GM21619 (cell line): ENCODE measurements around the gene PLSCR4.
A peak's percentile ranks its signal among the peaks of the same experiment; 100 is the strongest.

Experiments used
- ATAC-seq: cut with Tn5 transposase; IDR thresholded peaks from one replicate; pipeline ENCODE4 v1.9.1; 2021; ENCODE audit not compliant: unreplicated experiment

Gene PLSCR4

DNA sequence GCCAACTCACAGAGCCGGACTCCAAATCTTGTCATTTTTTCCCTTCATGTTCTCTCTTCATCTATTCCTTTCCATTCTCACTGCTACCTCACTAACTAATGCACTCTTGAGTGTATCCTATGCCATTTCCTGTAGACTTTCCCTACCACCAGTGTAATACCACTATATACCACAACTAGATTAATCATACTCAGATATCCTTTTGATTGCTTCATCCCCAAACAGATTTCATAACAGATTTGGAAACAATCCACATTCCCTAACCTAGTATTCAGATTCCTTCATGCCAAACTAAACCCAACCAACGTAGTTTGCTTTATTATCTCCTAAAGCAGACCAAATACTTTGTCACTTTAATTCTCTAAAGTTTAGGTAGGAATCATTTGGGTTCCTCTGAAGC, 87.3 kb downstream of the PLSCR4 start:
- ATAC-seq, result no peak

DNA sequence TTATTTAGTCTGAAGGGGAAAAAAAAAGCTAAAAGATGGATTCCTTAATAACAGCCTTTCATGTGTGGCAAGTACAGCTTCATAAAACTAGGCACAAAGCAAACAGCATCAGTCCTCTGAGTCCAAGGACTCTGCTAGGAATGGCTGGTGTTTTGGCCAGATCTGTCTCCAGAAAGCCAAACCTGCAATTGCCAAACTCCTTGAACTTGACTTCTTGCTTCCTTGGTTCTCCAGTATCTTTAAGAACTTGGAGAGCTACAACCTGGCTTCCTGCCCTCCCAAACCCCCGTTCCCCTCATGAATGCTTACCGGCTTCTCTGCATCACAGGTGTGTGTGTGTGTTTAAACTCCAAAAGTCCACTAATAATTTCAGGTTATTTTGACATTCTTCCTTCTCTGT, 88.3 kb downstream of the PLSCR4 start:
- ATAC-seq, result no peak

DNA sequence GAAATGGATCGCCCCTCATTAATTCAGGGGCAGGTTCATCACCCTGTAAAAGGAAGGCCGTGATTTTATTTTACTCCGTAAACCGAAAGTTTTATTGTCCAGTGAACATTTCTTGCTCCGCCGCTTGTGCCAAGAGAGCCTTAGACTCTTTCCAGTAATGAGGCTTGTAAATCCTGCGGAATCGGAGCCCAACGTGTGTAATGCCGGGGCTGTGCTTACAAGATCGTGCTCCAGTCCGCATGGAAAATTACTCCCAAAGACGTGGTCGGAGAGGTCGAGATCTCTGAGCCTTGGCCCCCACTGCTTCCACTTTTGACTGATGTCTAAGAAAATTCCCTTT, 89.3 kb downstream of the PLSCR4 start:
- ATAC-seq, result no peak

DNA sequence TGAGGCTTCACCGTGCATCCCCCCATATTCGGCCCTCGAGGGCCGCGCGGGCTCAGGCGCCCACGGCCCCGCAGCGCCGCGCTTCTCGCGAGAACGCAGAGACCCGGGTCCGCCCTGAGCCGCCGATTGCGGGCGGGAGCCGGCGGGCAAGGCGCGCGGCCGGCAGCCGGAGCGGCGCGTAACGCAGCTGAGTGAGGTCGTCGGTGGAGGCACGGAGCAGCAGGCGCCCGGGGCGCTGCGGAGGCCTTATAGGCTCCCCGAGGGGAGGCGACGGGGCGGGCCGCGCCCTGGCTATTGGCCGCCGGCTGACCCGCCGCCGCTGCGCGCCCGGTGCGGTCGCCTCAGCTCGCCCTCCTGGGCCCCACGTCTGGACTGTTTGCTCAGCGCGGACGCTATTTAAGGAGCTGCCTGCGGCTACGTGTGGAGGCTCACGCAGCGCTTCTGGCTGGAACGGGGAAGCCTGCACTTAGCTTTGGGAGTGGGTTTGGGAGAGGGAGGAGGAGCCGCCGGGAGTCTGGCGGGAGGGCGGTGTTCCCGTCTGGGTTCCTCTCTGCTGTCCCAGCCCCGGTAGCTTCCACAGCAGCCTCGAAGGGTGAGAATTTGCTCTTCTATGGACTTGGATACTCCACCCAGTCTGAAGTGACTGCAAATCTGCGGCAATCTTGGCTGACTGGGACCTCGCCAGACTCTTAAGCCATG, 89.8 kb downstream of the PLSCR4 start, which contains the start of gene PLOD2:
Gene PLOD2 (minus strand): TSS at position 221 of the 699 bp plus-strand sequence. CDS start 195 bp downstream, at position 26.
- ATAC-seq, result peak; percentile 44

DNA sequence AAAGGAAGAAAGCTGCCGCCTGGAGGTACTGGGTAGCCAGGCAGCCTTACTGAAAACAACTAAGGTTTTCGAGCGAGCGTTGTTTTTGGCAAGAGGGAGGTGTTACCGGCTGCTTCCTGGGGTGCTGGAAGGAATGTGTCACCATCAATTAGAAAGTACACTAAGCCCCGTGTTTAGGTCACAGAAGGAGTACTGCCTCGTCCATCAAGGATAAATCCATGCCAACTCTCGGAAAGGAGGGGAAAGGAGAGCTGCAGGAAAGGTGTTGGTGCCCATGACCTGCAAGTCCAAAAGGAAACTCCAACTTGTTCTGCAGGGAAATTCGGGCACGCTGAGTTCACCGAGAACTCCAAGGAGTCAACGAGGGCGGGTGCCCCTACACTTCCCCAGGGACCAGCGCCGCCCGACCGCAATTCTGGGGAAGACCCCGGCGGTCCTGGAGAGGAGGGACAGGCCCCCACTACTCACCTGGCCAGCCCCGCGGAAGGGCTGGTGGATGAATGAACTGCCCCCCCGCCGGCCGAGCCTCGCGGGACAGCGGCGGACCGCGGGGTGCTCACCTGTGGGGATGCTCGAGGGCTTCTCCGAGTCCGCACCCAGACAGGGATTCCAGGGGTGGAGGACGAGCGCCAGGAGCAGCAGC, 90.5 kb downstream of the PLSCR4 start:
- peak; percentile 26 for ATAC-seq

DNA sequence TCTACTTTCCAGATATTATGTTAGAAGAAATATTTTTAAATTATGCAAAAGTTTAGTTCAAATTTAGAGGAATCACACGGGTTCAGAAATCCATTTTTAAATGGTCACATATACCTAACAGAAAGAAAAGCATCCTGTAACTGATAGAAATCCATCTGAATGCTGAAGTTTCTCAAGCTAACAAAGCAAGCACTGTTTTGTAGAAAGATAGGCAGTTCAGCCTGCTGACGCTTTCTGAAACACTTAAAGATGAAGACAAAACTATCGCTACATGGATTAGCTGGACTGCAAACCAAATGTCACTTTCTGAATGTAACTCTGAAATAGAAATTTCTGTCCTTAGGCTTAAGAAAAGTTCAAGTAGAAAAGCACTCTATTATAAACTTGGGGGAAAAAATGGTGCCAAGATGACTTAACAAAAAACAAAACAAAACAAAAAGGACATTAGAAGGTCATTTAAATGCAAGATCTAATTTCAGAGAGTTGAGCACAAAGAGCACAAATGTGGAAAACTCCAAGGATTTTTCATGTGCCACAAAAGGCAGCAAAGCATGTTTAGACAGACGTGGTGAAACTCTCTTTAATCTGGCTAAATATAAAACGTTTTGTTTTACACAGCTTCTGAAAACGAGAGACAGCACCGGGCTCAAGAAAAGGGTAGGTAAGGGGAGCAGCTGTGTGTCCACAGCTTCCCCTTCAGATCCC, 91.1 kb downstream of the PLSCR4 start:
- no peak for ATAC-seq

DNA sequence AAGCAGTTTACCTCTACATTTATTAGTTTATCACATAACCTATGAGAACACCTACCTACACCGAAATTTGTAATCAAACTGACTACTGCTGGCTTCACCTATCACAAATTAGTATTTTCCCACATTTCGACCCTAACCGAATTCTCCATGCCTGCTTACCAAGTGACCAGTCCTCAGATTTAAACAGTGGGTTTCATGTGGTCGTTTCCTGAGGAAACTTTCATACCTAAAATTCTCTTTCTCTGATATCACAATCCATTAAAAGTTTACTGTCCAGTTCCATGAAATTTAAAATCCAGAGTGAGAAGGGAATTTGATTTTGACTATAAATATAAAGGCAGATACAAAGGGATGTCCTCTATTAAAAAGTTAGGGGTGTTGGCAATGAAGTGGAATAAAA, 91.9 kb downstream of the PLSCR4 start:
- ATAC-seq, result no peak

DNA sequence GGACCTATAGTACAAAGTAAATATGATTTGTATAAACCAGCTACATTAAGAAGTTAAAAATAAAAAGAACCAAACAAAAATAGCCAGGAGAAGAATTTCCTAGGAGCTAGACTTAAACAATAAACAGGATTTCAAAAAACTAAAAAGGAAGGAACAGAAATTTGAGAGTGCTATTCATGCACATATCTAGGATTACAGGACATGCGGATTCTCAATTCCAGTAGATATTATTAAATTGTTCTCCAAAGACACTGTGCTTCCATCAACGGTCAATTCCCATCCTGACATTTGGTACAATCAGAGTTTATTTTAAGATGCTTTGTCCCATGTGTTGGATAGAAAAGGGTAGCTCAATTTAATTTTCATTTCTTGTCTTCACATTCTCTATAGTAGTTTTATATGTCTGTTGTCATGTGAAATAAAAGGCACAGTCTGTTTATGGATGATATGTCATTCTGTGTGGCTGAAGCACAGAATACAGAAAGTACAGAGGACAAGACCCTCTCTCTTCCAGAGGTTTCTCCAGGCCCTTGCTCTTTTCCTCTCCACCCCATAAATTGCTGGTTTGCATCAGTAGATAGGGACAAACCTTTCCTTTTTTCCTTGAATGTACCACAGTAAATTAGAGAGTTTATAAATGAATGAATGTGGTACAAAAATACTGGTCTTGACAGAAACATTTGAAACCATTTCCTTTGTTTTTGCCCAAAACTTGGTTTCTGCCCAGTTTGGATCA, 93.4 kb downstream of the PLSCR4 start:
- ATAC-seq, result no peak

DNA sequence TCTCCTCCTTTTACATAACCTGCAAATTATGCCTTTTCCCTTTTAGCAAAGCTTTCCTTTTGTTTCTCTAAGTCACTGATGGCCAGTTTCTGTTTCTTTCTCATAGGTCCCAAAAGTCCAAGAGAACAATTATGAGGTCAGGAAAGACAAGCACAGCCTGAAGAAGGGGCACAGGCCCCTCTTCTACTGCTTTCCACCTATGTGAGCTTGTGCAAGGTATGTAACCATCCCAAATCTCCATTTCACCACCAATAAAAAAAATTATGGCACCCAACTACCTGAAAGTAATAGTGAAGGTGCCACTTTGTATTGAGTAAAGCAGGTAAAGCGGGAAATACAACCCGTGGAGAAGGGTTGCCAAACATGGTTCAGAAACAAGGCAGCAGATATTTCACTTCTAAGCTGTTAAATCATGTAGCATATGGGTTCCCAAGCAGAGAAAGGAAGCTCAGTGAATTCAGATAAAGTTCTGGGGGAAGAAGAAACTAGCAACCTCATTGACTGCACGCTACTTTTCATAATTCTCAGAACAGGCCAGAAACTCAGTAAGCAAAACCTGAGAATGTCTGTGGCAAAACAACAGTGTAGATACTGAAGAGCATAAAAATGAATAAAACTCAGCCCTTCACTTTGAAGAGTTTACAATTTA, 94.1 kb downstream of the PLSCR4 start:
- ATAC-seq, result no peak

DNA sequence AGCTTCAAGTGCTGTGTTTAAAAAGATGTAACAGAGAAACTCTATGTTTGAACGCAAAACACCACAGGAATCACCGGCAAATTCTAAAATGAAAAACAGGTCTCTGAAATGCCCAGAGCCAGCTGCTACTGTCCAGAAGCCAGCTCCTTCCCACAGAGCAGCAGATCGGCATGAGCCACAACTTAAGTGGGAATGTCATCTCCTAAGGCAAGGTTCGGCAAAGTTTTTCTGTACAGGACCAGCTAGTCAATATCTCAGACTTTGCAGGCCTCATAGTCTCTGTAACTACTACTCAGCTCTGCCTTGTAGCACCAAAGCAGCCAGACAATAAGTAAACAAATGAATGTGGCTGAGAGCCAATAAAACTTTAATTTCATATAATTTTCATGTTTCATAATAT, 94.8 kb downstream of the PLSCR4 start:
- ATAC-seq, result no peak

DNA sequence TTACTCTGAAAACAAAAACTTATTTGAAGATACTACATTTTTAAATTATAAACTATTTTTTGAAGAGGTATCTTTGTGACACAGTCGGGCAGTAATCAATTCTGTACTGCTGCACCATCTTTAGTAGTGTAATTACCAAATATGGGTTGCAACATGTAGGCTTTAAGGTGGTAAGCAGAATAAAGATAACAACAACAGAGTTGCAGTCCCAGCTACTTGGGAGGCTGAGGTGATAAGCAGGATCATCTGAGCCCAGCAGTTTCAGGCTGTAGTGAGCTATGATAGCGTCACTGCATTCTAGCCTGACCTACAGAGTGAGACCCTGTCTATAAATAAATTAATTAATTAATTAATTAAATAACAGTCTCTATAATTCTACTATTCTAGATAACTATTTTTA, 95.9 kb downstream of the PLSCR4 start:
- ATAC-seq, result no peak

DNA sequence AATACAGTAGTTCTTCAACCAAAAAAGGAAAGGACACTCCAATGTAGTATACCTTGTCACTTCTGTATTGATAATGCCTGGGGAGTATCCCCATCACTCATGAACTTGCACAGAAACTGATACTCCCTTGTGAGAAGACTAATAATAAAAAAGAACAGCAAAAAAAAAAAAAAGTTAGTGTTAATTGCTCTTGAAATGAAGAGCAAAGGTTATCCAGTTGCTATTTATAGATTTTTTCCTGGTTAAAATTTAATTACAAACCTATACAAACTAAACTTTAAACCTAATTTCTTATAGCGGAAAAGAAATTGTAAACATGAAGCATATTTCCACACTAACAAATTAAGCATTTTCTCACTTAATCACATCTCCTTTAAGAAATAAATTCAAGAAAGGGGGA, 96.6 kb downstream of the PLSCR4 start:
- no peak for ATAC-seq

DNA sequence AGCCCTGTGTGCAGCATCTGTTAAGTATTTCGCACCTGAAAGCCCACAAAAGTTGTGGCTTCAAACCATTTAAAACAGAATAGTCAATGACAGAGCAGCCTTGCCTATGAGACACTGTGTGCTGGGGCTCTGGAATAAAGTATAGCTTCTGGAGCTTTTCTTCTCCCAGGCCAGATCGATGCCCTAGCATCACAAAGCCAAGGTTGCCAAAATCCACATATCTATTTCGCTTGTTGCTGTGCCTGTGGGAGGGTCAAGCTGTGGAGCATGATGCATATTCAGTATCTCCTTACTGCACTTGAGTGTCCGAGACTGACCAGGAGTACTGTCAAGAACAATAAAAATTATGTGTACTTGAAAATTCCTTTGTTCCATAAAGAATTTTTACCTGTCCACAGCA, 97.5 kb downstream of the PLSCR4 start:
- no peak for ATAC-seq

DNA sequence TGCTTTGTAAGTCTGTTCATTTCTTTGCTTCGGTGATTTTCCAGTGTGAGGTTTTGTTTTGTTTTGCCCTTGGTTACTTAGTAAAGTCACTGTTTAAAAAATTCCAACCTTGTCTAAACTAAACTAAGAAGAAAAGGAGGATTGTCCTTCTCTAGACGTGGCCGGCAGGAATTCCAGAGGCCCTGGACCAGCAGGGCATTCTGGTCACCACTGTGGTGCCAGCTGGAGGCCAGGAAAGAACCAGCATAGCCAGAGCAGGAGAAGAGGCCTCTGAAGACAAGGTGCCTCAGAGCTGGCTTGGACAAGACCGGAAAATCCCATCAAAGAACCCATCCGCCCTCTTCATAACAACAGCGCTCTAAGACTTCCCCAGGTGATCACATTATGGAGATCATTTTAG, 98.1 kb downstream of the PLSCR4 start:
- no peak for ATAC-seq

DNA sequence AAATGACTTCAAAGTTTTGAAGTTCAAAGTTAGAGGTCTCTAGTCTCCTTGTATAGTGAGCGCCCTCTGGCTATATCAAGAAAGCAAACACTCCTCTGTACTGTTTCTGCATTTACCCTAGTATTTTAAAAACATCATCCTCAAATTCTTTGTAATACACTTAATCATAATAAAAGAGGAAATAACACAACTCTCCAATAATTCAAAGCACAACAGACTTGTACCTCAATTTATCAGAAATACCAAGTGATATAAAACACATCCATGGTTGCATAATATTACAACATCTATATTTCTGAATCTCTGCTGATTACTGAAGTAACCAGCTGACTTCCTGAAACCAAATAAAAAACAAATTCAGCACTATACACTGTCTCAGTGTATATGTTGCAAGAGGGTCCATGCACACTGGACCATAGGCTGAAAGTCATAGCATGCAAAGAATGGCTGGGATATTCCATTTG, 102.4 kb downstream of the PLSCR4 start:
- ATAC-seq, result no peak

DNA sequence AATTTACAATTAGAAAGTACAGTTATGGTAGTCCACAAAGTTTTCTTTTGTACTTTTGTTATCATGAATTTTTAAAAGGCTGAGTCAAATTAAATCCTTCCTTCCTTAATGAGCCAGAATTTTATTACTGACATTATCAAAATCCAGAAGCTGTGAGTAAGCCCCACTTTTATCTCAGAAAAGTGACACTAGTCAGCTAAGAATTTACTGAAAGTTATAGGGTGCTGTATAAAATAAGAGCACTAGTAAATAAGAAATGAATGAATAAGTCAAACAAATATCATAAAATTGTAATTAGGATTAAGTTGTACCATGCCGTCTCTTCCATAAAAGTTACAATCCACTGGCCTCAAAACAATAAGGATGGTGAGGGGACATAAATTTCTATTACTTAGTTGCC, 105.3 kb downstream of the PLSCR4 start:
- ATAC-seq, result no peak

DNA sequence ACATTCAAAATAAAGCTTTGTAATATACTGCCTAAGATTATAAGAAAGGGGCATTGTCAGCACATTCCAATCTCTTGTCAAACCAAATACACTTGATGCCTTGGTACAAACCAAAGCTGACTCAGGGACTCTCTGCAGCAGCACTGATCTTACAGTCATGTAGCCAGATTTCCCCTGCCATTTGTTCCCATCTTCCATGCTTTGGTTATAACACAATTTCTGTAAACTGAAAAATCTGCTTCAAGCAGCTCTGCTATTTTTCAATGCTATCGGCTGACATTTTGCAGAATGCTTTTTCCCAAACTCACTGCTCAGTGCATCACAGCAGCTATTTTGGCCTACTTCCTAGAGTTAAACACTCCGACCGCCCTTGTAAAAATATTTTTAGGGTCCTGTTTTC, 108.1 kb downstream of the PLSCR4 start:
- no peak for ATAC-seq
